Measurements from ENCODE around the gene SGO2.

GRCh38 chr2:200534572-200534971 lies 8.6 kb downstream of the SGO2 start:
- TF ChIP-seq CTCF (IDR thresholded peaks at IDR 0.05; ENCODE audit: insufficient read depth, low read depth, low read length), result no peak
- no peak for TF ChIP-seq EZH2 (IDR thresholded peaks at IDR 0.05; ENCODE audit: insufficient read depth, low read length)
